DOHH2 (cell line): ENCODE results near the gene PRKCZ.

Experiments used
- H3F3A ChIP-seq: fragments of 200-600 bp; sonication (generic), shearing (Covaris generic); 2 replicates; pipeline ENCODE4 v1.6.0; 2016; ENCODE audit warnings: antibody characterized with exemption, mild to moderate bottlenecking; ENCODE audit not compliant: control insufficient read depth, insufficient read depth
- H3K27ac ChIP-seq: fragments of 200-600 bp; sonication (generic); 2 replicates; pipeline ENCODE4 v1.5.1; 2014; ENCODE audit warnings: low read depth, mild to moderate bottlenecking, low read length, moderate library complexity
- H3K27me3 ChIP-seq: fragments of 200-600 bp; sonication (generic); 2 replicates; pipeline ENCODE4 v1.6.1; 2014; ENCODE audit warnings: mild to moderate bottlenecking, low read length, mixed read lengths; ENCODE audit not compliant: control insufficient read depth
- H3K36me3 ChIP-seq: fragments of 200-600 bp; sonication (generic); 2 replicates; pipeline ENCODE4 v1.6.1; 2014; ENCODE audit warnings: mild to moderate bottlenecking, low read length, moderate library complexity, mixed read lengths; ENCODE audit not compliant: control insufficient read depth
- H3K4me1 ChIP-seq: fragments of 200-600 bp; sonication (generic); 2 replicates; pipeline ENCODE4 v1.6.1; 2014; ENCODE audit warnings: mild to moderate bottlenecking, low read length, mixed read lengths; ENCODE audit not compliant: control insufficient read depth
- H3K4me2 ChIP-seq: fragments of 200-600 bp; sonication (generic); 2 replicates; pipeline ENCODE4 v1.6.0; 2014; ENCODE audit warnings: mild to moderate bottlenecking, low read length, moderate library complexity
- H3K4me3 ChIP-seq: fragments of 200-600 bp; sonication (generic); 2 replicates; pipeline ENCODE4 v1.5.1; 2014; ENCODE audit warnings: mild to moderate bottlenecking, low read length, mixed read lengths
- H3K79me2 ChIP-seq: fragments of 200-600 bp; sonication (generic); 2 replicates; pipeline ENCODE4 v1.6.1; 2014; ENCODE audit warnings: mild to moderate bottlenecking, low read length, mixed read lengths; ENCODE audit not compliant: control insufficient read depth
- H3K9me2 ChIP-seq: fragments of 200-600 bp; sonication (generic); replicated peaks from 2 replicates; pipeline ENCODE4 v1.6.1; 2014; ENCODE audit warnings: mild to moderate bottlenecking, low read length, mixed read lengths; ENCODE audit not compliant: control insufficient read depth
- H3K9me3 ChIP-seq: fragments of 200-600 bp; sonication (generic); 2 replicates; pipeline ENCODE4 v1.6.1; 2014; ENCODE audit warnings: antibody characterized with exemption, low read length, mixed read lengths; ENCODE audit not compliant: control insufficient read depth, insufficient read depth
- H4K20me1 ChIP-seq: fragments of 200-600 bp; sonication (generic); 2 replicates; pipeline ENCODE4 v1.6.0; 2014; ENCODE audit warnings: low read depth, mild to moderate bottlenecking, antibody characterized with exemption, low read length, moderate library complexity; ENCODE audit not compliant: control insufficient read depth, insufficient read depth
- EZH2phosphoT487 ChIP-seq: fragments of 200-600 bp; sonication (generic); IDR thresholded peaks from 2 replicates; pipeline ENCODE4 v1.6.1; 2017; ENCODE audit warnings: borderline replicate concordance, mild to moderate bottlenecking, antibody characterized with exemption, low read length, moderate library complexity, mixed read lengths
- TF ChIP-seq, protein P1 (sequence below): fragments of 200-600 bp; sonication (generic); IDR thresholded peaks from one replicate; pipeline ENCODE4 v1.5.1; 2014; ENCODE audit warnings: antibody characterized with exemption, mild to moderate bottlenecking, low read depth, low read length; ENCODE audit not compliant: poor library complexity, severe bottlenecking

Gene PRKCZ

DNA sequence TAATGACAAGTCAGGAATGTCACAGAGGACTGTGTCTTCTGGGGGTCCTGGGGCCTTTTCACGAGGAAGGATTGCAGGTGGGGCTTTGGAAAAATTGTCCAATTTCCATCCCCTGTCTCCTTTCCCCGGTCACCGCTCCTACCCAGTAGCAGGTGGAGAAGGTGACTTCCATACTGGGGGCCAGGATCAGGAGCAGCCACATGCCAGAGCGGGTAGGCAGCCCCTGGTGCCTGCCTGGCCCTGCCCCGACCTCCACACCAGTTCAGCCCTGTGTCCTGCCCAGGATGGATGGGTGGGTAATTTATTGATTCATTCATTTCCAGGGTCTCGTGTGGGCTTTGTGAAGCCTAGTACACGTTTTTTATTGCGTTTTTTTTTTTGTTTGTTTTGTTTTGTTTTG, 51.7 kb downstream of the PRKCZ start:
- no peaks in the 10 kb centered on the region for H3K36me3 ChIP-seq
- H3K4me2 ChIP-seq: no peak overlapping the region
- H3K27ac ChIP-seq: no peak overlapping the region
- no peaks in the 10 kb centered on the region for H3F3A ChIP-seq
- no peaks in the 10 kb centered on the region for H3K4me1 ChIP-seq
- no peak overlapping the region for H3K4me3 ChIP-seq
- no peaks in the 10 kb centered on the region for H3K9me2 ChIP-seq
- no peaks in the 10 kb centered on the region; the same call in 1 of the 2 replicates for H3K9me3 ChIP-seq
- TF ChIP-seq EZH2phosphoT487: no peak
- TF ChIP-seq, protein P1, sequence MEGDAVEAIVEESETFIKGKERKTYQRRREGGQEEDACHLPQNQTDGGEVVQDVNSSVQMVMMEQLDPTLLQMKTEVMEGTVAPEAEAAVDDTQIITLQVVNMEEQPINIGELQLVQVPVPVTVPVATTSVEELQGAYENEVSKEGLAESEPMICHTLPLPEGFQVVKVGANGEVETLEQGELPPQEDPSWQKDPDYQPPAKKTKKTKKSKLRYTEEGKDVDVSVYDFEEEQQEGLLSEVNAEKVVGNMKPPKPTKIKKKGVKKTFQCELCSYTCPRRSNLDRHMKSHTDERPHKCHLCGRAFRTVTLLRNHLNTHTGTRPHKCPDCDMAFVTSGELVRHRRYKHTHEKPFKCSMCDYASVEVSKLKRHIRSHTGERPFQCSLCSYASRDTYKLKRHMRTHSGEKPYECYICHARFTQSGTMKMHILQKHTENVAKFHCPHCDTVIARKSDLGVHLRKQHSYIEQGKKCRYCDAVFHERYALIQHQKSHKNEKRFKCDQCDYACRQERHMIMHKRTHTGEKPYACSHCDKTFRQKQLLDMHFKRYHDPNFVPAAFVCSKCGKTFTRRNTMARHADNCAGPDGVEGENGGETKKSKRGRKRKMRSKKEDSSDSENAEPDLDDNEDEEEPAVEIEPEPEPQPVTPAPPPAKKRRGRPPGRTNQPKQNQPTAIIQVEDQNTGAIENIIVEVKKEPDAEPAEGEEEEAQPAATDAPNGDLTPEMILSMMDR: no peak
- no peaks in the 10 kb centered on the region for H3K79me2 ChIP-seq
- H3K27me3 ChIP-seq: no peaks in the 10 kb centered on the region
- H4K20me1 ChIP-seq: no peaks in the 10 kb centered on the region

DNA sequence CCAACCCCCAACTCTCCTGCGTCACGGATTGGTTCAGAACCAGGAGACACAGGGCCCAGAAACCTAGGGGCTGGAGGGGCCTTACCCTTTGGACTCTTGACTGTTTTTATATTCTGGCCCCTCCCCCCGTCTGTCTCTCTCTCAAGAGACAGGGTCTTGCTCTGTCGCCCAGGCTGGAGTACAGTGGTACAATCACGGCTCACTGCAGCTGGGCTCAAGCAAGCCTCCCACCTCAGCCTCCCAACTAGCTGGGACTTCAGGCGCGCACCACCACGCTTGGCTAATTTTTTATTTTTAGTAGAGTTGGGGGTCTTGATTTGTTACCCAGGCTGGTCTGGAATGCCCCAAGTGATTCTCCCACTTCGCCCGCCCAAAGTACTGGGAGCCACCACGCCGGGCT, 52.5 kb downstream of the PRKCZ start:
- Histone ChIP-seq H3K27ac (no peak overlapping the region), H3K36me3 (no peaks in the 10 kb centered on the region), H3F3A (no peaks in the 10 kb centered on the region), H3K4me2 (no peak overlapping the region), H3K79me2 (no peaks in the 10 kb centered on the region), H3K27me3 (no peaks in the 10 kb centered on the region), H3K4me1 (no peaks in the 10 kb centered on the region), H3K4me3 (no peak overlapping the region), H3K9me2 (no peaks in the 10 kb centered on the region), H3K9me3 (no peaks in the 10 kb centered on the region), H4K20me1 (no peaks in the 10 kb centered on the region)
- TF ChIP-seq EZH2phosphoT487: no peak
- TF ChIP-seq, protein P1: no peak

DNA sequence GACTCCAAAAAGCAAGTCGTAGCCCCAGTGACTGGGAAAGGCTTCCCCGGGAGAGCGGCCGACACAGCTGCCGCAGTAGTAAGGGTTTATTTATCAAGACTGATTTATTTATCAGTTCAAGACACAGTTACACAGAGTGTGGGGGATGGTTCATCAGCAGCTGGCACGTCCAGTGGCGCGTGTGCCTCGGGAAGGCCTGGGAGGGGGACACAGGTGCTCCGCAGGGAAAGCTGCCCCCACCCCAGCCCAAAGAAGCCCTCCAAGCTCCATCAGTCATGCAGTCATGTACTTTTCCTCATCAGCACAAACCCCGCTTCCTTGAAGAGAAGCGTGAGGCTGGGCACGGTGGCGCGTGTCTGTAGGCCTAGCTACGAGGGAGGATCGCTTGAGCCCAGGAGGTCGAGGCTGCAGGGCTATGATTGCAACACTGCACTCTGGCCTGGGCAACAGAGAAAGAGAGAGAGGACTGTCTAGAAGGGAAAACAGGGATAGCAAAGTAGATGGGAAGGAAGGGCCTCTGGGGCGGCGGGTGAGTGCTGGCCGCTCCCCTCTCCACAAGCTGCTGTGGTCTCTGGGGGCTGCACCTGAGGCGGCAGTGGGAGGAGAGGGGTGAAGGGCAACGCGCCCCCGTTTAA, 53.2 kb downstream of the PRKCZ start:
- Histone ChIP-seq H3K9me2 (no peaks in the 10 kb centered on the region), H3K27me3 (no peaks in the 10 kb centered on the region)

More for the DNA sequence above, 53.2 kb downstream of the PRKCZ start:
- no peak overlapping the region for H3K27ac ChIP-seq
- H3K9me3 ChIP-seq: no peaks in the 10 kb centered on the region
- no peaks in the 10 kb centered on the region for H3K36me3 ChIP-seq
- H3F3A ChIP-seq: no peaks in the 10 kb centered on the region
- no peaks in the 10 kb centered on the region for H4K20me1 ChIP-seq
- H3K4me2 ChIP-seq: no peak overlapping the region
- TF ChIP-seq EZH2phosphoT487: no peak
- TF ChIP-seq, protein P1: no peak
- no peaks in the 10 kb centered on the region for H3K4me1 ChIP-seq
- no peaks in the 10 kb centered on the region for H3K79me2 ChIP-seq
- no peak overlapping the region for H3K4me3 ChIP-seq
